Body of pancreas (tissue), 4 donors: ENCODE results near the gene ADAMTSL3.

Experiments
- CTCF ChIP-seq, 7 experiments: fragments of 450-650 bp in 4 of 7; fragments of 200-600 bp in 3 of 7; sonication (generic) in 3 of 7; IDR thresholded peaks; one replicate each; pipeline ENCODE4 v1.5.1; 2016 to 2019; ENCODE audit warnings: antibody characterized with exemption in 7 of 7
- POLR2A ChIP-seq, 3 donors: fragments of 450-650 bp; IDR thresholded peaks; one replicate each; pipeline ENCODE4 v1.6.1; 2016; ENCODE audit warnings: antibody characterized with exemption in 3 of 3, mild to moderate bottlenecking in 2 of 3

- TF ChIP-seq POLR2A (IDR thresholded peaks at IDR 0.05) (no peak), CTCF (IDR thresholded peaks at IDR 0.05) (no peak)
These were observed 368.6 kb downstream of the ADAMTSL3 start for GRCh38 chr15:84022516-84022915.
